OCI-LY1 (cell line): ENCODE measurements around the gene CARMIL1.

Experiments used
- CTCF ChIP-seq: fragments of 200-600 bp; sonication (generic), shearing (Covaris generic); IDR thresholded peaks from 2 replicates; pipeline ENCODE4 v1.5.1; 2017; ENCODE audit warnings: mild to moderate bottlenecking, antibody characterized with exemption, low read length, moderate library complexity, mixed read lengths
- EZH2 ChIP-seq: fragments of 200-600 bp; sonication (generic), shearing (Covaris generic); IDR thresholded peaks from 2 replicates; pipeline ENCODE4 v1.8.0; 2017; ENCODE audit warnings: borderline replicate concordance, mixed run types, mild to moderate bottlenecking, antibody characterized with exemption, low read length, moderate library complexity, mixed read lengths

GRCh38 chr6:25490018-25490801 is 211.0 kb downstream of the CARMIL1 start:
- TF ChIP-seq CTCF (peak; percentile 93), EZH2 (no peak)
